ELR (cell line): ENCODE data around the gene BFSP2.
A peak's percentile ranks its signal among the peaks of the same experiment; 100 is the strongest.

Experiments used
- DNase-seq: peaks from one replicate; pipeline ENCODE4 v3.0.0-alpha.2; 2015; ENCODE audit warnings: low read depth

Gene BFSP2, protein sequence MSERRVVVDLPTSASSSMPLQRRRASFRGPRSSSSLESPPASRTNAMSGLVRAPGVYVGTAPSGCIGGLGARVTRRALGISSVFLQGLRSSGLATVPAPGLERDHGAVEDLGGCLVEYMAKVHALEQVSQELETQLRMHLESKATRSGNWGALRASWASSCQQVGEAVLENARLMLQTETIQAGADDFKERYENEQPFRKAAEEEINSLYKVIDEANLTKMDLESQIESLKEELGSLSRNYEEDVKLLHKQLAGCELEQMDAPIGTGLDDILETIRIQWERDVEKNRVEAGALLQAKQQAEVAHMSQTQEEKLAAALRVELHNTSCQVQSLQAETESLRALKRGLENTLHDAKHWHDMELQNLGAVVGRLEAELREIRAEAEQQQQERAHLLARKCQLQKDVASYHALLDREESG

DNA sequence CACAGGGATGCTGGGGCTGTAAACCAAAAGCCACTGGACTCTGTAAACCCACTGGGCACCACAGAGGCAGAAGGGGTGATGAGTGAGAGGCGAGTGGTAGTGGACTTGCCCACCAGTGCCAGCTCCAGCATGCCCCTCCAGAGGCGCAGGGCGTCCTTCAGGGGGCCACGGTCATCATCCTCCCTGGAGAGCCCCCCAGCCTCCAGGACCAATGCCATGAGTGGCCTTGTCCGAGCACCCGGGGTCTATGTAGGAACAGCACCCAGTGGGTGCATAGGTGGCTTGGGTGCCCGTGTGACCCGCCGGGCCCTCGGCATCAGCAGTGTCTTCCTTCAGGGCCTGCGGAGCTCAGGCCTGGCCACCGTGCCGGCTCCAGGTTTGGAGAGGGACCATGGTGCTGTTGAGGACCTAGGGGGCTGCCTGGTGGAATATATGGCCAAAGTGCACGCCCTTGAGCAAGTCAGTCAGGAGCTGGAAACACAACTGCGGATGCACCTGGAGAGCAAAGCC is at the start of gene BFSP2:
Gene BFSP2, plus strand, starts transcription at position 51 of the 510 bp plus-strand sequence. Its CDS starts 28 bp downstream, at position 79.
- DNase-seq, result no peak

GRCh38 chr3:133354721-133355120 is 45.1 kb upstream of the BFSP2 start:
- no peak for DNase-seq

DNA sequence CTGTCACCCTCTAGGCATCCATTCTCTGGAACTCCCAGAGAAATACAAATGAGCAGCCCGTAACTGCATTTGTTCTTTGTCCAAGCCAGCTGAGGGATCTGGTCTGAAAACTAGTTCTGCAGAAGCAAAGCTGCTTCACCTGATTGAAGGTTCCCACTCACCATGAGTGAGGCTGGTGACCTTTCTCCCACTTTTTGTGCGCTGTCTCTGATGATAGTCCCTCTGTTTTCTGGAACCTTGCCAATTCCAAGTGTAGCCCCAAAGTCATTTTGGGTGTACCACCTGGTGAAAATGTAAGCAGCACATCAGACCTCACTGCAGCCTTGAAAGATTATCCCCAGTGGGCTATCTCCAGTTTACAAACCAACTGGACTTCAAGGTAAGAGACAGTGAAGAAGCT is 39.4 kb upstream of the BFSP2 start:
- DNase-seq, result no peak

DNA sequence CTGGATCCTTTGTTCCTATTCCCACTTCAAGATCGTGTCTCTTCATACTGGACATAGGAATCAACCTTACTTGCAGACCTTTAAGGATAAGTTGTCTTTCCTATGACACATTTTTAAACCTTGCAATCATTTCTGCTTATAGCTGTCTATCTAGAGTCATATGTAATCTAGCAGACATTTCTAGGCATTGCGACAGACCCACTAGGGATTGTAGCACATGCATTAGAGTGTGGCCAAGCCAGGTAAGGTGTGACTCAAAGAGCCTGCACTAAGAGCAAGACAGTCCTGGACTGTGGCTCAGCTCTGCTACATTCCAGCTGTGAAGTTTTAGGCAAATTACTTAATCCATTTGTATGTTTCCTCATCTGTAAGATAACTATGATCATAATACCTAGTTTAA is 38.8 kb upstream of the BFSP2 start:
- no peak for DNase-seq

DNA sequence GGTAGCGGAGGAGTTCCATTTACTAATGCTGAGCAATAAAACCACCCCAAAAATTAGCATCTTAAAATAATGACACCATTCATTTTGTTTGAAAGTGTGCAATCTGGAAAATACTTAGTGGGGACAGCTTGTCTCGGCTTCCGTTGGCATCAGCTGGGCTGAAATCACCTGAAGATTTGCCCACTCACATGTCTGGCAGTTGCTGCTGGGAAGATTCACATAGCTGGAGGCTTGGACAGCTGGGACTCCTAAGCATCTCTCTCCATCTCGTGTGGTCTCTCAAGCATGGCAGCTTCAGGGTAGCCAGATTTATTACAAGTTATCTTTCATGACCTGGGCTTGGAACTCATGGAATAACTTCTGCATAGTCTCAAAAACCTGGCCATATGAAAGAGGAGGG is 38.4 kb upstream of the BFSP2 start:
- DNase-seq, result no peak

- no peak for DNase-seq
Observed at GRCh38 chr3:133362539-133362938, 37.3 kb upstream of the BFSP2 start.

DNA sequence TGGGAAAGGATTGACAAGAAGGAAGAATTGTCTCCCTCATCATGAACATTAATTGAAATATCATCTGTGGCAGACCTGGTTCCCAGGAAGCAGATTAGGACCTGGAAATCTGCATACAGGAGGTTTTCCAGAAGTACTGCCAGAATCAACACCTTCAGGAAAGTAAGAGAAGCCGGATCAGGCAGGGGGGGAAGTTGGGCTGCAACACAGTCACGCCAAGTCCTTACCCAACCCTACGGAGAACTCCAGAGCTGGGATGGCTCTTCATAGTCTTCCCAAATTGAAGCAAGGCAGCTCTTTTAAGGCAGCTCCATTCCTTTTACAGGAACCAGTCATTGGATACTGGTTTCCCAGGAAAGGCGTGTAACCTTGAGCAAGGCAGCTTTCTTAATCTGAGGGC is 35.2 kb upstream of the BFSP2 start:
- DNase-seq, result no peak

GRCh38 chr3:133366921-133367320 is 32.9 kb upstream of the BFSP2 start:
- no peak for DNase-seq

DNA sequence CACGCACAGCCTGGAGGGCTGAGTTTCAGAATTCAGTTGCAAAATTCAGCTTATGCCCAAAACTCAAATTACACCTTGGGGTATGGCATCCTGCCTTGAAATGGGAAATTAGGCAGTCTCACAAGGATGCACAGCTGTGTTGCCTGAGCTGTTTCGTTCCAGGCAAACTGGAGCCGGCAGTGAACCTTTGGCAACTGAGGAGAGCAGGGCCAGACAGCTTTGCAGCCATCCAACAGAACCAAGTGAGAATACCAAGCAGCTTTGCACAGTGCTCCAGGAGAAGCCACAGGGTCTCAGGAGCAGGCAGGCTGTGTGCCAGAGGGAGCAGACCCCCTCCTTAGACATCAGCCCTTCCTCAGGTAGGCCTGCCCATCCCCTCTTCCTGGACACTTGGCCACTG is 32.5 kb upstream of the BFSP2 start:
- DNase-seq, result no peak

GRCh38 chr3:133367956-133368355 is 31.9 kb upstream of the BFSP2 start:
- DNase-seq, result no peak

- DNase-seq, result no peak
Observed at GRCh38 chr3:133368371-133369067, 31.3 kb upstream of the BFSP2 start.

DNA sequence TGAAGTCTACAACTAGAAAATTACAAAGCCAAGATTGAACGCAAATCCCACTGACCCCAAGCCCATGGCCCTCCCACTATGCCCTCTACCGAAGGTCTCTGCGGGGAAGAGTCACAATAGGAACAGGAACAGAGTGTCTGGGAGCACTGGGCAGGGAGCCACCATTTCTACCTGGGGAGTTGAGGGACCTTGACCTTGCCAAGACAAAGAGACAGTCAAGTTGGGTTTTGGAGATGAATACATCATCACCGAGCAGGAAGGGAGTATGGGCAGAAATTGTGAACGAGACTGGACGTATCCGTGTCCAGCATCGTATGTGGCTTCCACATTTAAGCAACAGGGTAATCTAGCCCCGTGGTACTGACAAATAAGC is 30.8 kb upstream of the BFSP2 start:
- no peak for DNase-seq

GRCh38 chr3:133371181-133371580 is 28.7 kb upstream of the BFSP2 start:
- no peak for DNase-seq

GRCh38 chr3:133371676-133372075 is 28.2 kb upstream of the BFSP2 start:
- DNase-seq, result no peak

GRCh38 chr3:133374708-133375402 is 25.0 kb upstream of the BFSP2 start:
- no peak for DNase-seq

- DNase-seq, result no peak
Observed at GRCh38 chr3:133375403-133375745, 24.5 kb upstream of the BFSP2 start.

DNA sequence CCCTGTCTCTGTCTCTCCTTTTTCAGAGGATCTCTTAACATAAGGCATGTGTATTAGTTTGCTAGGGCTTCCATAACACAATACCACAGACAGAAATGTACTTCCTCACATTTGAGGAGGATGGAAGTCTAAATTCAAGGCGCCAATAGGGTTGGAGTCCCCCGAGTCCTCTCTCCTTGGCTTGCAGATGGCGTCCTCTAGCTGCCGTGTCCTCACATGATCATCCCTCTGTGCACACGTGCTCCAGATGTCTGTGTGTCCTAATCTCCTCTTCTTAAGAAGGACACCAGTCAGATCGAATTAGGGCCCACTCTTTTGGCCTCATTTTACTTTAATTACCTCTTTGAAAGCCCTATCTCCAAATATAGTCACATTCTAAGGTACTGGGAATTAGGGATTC is 23.0 kb upstream of the BFSP2 start:
- DNase-seq, result peak; percentile 33

GRCh38 chr3:133377396-133377795 is 22.5 kb upstream of the BFSP2 start:
- peak; percentile 66 for DNase-seq

DNA sequence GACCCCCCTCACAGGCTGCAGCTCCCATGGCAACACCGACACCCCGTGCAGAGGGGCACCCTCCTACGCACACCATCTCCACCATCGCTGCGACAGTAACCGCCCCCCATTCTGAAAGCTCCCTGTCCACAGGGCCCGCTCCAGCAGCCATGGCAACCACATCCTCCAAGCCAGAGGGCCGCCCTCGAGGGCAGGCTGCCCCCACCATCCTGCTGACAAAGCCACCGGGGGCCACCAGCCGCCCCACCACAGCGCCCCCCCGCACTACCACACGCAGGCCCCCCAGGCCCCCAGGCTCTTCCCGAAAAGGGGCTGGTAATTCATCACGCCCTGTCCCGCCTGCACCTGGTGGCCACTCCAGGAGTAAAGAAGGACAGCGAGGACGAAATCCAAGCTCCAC is 19.9 kb upstream of the BFSP2 start:
- DNase-seq, result no peak

- no peak for DNase-seq
Observed at GRCh38 chr3:133380481-133381225, 19.2 kb upstream of the BFSP2 start.

DNA sequence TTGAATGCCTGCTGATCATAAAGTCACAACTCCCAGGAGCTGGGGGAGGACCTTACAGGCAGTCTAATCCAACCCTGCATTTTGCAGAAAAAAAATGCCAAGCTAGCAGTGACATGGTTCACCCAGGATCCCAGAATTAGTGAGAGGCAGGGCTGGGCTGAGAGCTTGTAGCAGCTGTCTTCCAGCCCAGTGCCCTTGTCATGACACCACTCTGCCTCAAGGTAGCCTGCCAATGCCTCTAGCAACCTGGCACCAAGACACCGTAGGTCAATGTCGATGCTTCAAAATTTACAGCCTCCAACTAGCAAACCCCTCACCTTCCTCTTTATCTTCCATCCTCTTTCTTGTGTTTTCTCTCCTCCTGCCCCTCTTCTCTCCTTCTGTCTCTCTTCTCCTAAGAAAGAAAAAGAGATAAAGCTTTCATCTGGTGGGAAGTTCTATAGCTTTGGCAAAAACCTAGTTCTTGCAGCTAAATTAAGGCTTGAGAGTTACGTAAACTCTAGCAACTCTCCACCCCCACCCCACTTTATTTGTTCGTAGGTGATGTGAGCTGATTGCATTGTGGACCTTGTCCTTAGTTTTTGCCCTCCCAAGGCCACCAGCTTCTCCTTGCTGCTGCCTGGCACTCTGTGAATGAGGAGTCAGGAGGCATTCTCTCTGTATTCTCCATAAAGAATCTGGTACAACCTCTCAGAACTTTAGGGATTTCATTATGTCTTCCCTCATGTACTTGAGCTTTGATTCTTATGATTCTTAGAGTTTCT is 18.3 kb upstream of the BFSP2 start:
- no peak for DNase-seq
